PC-3 (cell line): ENCODE results near the gene CFAP73.

Experiments used
- CTCF ChIP-seq: fragments of 300-600 bp; sonication (generic); conservative IDR thresholded peaks from 2 replicates; pipeline ENCODE4 v1.5.1; 2017; ENCODE audit warnings: antibody characterized with exemption, low read depth, mild to moderate bottlenecking, low read length
- EZH2 ChIP-seq: fragments of 300-600 bp; sonication (generic); IDR thresholded peaks from one replicate; pipeline ENCODE4 v1.6.1; 2017; ENCODE audit warnings: antibody characterized with exemption, mild to moderate bottlenecking, low read length; ENCODE audit not compliant: unreplicated experiment
- EZH2phosphoT487 ChIP-seq: fragments of 300-600 bp; sonication (generic); IDR thresholded peaks from 2 replicates; pipeline ENCODE4 v1.6.1; 2018; ENCODE audit warnings: mild to moderate bottlenecking, antibody characterized with exemption, low read length, borderline replicate concordance

- TF ChIP-seq CTCF: no peak
- TF ChIP-seq EZH2: no peak
- TF ChIP-seq EZH2phosphoT487: no peak
These were observed 37.3 kb upstream of the CFAP73 start for GRCh38 chr12:113112043-113112899.
